ENCODE results near the gene SNX33.
"Not testable (repeated sequence)": the region's sequence is repeated elsewhere in the genome, so short reads cannot be mapped to it uniquely, and the experiment has no call there.

SNX33 gene

DNA sequence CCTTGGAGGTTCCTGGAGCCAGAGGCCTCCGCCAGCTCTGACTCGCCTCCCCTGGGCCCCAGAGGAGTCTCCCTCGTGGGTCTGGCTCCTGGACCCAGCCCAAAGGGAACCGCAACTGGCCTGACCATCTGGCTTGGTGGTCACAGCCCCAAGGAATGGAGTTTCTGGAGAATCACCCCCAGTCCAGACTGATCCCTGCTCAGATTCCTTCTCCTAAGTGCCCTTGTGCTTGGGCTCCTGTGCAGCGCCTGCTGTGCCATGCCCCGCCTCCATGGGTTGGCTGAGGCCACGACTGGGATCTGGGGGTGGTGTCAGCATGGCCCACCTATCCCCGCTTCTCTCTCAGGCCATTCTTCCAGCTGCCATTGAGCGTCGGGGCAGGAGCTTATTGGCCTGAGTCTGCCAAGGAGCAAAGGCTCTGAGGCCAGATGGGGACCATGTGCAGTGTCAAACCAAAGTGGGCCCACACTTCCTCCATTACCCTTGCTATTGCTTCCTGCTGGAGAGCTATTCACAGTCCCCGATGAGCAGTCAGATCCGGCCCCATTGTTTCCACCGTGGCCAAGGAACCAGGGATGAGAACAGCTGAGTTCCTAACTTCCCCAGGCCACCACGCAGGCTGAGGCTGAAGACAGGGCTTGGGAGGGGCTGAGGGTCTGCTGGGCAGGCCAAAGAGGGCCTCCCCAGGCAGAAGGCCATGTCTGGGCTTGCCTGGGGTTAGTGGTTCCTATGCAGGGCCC lies 46.0 kb downstream of the SNX33 start:
- Histone ChIP-seq H3K27me3 (ENCODE audit: control insufficient read depth in 5 of 5, insufficient read depth in 4 of 5, low read length in 5 of 5) (peaks cover 0 to 10% (median 4%) of the 10 kb centered on the region in 5 donors), H3K9me3 (ENCODE audit: control insufficient read depth in 5 of 5, low read length in 5 of 5) (no peaks in the 10 kb centered on the region), H3K27ac (ENCODE audit: low read depth, low read length) (peak overlapping the region; percentile 69), H3K36me3 (ENCODE audit: control insufficient read depth in 5 of 5, insufficient read depth in 5 of 5, low read length in 5 of 5) (peaks cover 0 to 27% (median 18%) of the 10 kb centered on the region in 5 donors), H3K4me1 (ENCODE audit: control insufficient read depth in 5 of 5, insufficient read depth in 5 of 5, low read length in 5 of 5) (peaks cover 8 to 38% (median 31%) of the 10 kb centered on the region in 5 donors), H3K4me3 (ENCODE audit: low read depth in 1 of 5, low read length in 5 of 5) (no peak overlapping the region), H3K9ac (ENCODE audit: low read length in 5 of 5) (no peak overlapping the region)

DNA sequence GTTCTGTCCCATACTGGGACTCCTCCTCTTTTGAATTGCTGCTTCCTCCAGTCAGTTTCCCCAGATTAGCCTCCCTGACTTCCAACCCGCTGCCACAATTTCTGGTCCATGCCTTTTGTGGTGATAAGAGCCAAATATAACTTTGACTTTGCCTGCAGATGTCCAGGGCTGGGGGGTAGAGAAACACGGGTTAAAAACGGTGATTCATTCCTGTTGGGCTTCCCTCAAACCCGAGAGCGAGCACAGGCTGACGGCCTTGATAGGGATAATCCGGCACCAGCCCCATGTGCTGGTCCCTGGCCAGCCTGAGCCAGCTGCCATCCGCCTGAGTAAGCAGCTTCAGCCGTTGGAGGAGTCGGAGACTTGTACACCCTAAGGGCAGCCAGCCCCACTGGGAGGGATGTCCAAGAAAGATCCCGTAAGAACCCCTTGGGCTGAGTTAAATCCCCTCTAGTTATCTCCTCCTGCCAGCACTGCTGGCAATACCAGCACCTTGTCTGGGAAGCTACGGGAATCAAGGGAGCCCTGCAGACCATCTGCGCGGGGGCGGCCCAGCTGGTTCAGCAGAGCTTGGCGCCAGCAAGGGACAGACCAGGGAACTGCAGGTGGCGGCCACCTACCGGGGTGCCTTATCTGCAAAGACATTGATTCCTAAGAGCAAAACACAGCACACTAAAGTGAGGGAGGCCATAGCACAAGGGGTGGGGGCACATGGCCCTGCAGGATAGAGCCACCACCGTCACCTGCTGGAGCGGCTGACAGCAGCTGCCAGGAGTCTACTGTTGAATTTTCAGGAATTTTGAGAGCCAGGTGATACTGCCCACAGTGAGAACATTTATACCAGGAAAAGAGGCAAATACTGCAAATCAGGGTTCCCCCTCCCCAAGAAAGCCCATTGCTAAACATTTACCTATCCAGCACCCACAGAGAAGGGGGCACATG lies 46.8 kb downstream of the SNX33 start:
- H3K9me3 ChIP-seq (ENCODE audit: control insufficient read depth in 5 of 5, low read length in 5 of 5): no peaks in the 10 kb centered on the region
- peak overlapping the region; percentile 69 for H3K27ac ChIP-seq (ENCODE audit: low read depth, low read length)
- H3K4me1 ChIP-seq (ENCODE audit: control insufficient read depth in 5 of 5, insufficient read depth in 5 of 5, low read length in 5 of 5): peaks cover 8 to 43% (median 37%) of the 10 kb centered on the region in 5 donors
- peaks cover 0 to 10% (median 4%) of the 10 kb centered on the region in 5 donors for H3K27me3 ChIP-seq (ENCODE audit: control insufficient read depth in 5 of 5, insufficient read depth in 4 of 5, low read length in 5 of 5)
- H3K9ac ChIP-seq (ENCODE audit: low read length in 5 of 5): no peak overlapping the region
- H3K36me3 ChIP-seq (ENCODE audit: control insufficient read depth in 5 of 5, insufficient read depth in 5 of 5, low read length in 5 of 5): peaks cover 0 to 18% (median 12%) of the 10 kb centered on the region in 5 donors
- no peak overlapping the region for H3K4me3 ChIP-seq (ENCODE audit: low read depth in 1 of 5, low read length in 5 of 5)

DNA sequence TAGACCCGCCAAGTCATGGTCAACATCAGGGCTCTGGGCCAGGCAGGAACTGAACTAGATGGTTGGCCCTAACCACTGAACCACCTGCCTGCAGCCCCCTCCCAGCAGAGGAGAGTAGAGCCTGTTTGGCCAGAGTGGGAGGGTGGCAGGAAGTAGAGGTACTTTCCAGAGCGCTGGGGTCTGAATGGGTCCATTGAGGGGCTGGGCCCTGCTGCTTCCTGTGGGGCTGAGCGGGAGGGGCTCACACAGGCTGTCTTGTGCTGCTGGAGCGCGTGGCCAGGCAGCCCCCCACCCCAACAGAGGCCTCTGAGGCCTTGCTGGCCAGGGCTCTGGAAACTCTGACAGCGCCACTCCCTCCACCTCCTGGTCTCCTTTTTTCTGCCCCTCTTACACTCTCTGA lies 47.5 kb downstream of the SNX33 start:
- H3K9me3 ChIP-seq (ENCODE audit: control insufficient read depth in 5 of 5, low read length in 5 of 5): no peaks in the 10 kb centered on the region
- H3K27me3 ChIP-seq (ENCODE audit: control insufficient read depth in 5 of 5, insufficient read depth in 4 of 5, low read length in 5 of 5): peaks cover 0 to 10% (median 4%) of the 10 kb centered on the region in 5 donors
- no peak overlapping the region for H3K9ac ChIP-seq (ENCODE audit: low read length in 5 of 5)
- H3K27ac ChIP-seq (ENCODE audit: low read depth, low read length): peak overlapping the region; percentile 23
- H3K36me3 ChIP-seq (ENCODE audit: control insufficient read depth in 5 of 5, insufficient read depth in 5 of 5, low read length in 5 of 5): peaks cover 0 to 13% (median 8%) of the 10 kb centered on the region in 5 donors
- no peak overlapping the region for H3K4me3 ChIP-seq (ENCODE audit: low read depth in 1 of 5, low read length in 5 of 5)
- peaks cover 8 to 50% (median 44%) of the 10 kb centered on the region in 5 donors for H3K4me1 ChIP-seq (ENCODE audit: control insufficient read depth in 5 of 5, insufficient read depth in 5 of 5, low read length in 5 of 5)

- Histone ChIP-seq H3K27ac (ENCODE audit: low read depth, low read length) (peak overlapping the region; percentile 23), H3K4me3 (ENCODE audit: low read depth in 1 of 5, low read length in 5 of 5) (no peak overlapping the region), H3K9ac (ENCODE audit: low read length in 5 of 5) (no peak overlapping the region), H3K36me3 (ENCODE audit: control insufficient read depth in 5 of 5, insufficient read depth in 5 of 5, low read length in 5 of 5) (peaks cover 0 to 8% (median 5%) of the 10 kb centered on the region in 5 donors), H3K9me3 (ENCODE audit: control insufficient read depth in 5 of 5, low read length in 5 of 5) (no peaks in the 10 kb centered on the region), H3K4me1 (ENCODE audit: control insufficient read depth in 5 of 5, insufficient read depth in 5 of 5, low read length in 5 of 5) (peaks cover 8 to 55% (median 50%) of the 10 kb centered on the region in 5 donors), H3K27me3 (ENCODE audit: control insufficient read depth in 5 of 5, insufficient read depth in 4 of 5, low read length in 5 of 5) (peaks cover 0 to 10% (median 3%) of the 10 kb centered on the region in 5 donors)
Measured at GRCh38 chr15:75695634-75696310, 48.1 kb downstream of the SNX33 start.

DNA sequence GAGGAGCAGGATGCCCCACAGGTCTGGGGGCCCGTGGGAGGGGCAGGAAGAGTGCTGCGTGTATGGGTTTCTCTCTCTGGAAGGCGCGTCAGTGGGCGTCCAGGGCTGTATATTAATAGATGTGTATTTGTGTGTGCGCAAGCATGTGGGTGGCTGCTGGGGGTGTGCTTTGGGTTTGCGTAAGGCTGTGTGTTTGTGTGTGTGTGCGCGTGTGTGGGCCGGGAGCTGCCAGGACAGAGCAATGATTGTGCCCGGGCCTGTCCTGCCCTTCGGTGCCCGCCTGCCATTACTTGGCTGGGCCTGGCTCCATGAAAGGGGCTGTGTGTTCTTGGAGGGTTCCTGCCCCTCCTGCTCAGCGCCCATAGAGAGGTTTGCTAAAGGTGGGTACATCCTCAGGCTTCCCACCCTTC lies 48.6 kb downstream of the SNX33 start:
- Histone ChIP-seq H3K4me3 (ENCODE audit: low read depth in 1 of 5, low read length in 5 of 5) (no peak overlapping the region), H3K27ac (ENCODE audit: low read depth, low read length) (no peak overlapping the region)

DNA sequence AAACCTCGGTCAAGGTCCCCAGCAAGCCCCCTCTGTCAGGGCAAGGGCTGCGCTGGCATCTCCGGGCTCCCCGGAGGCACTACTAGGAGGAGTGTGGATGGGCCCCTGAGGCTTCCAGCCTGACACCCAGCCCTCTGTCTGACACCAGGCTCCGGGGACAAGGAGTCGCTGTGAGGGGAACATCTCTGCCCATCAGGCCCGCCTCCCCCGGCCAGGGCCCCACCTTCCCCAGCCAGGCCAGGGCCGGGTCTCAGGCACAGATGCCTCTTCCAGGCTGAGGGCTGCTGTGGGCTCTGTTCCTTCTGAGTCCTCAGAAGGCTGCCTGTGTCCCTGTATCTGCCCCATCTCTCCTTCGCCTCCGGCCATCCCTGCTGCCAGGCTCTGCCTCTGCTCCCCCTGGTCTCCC lies 49.1 kb downstream of the SNX33 start:
- peaks cover 0 to 10% (median 3%) of the 10 kb centered on the region in 5 donors for H3K27me3 ChIP-seq (ENCODE audit: control insufficient read depth in 5 of 5, insufficient read depth in 4 of 5, low read length in 5 of 5)
- peaks cover 0 to 5% (median 0%) of the 10 kb centered on the region in 5 donors for H3K36me3 ChIP-seq (ENCODE audit: control insufficient read depth in 5 of 5, insufficient read depth in 5 of 5, low read length in 5 of 5)
- no peak overlapping the region for H3K4me3 ChIP-seq (ENCODE audit: low read depth in 1 of 5, low read length in 5 of 5)
- no peak overlapping the region for H3K27ac ChIP-seq (ENCODE audit: low read depth, low read length)
- H3K4me1 ChIP-seq (ENCODE audit: control insufficient read depth in 5 of 5, insufficient read depth in 5 of 5, low read length in 5 of 5): peaks cover 12 to 65% (median 57%) of the 10 kb centered on the region in 5 donors
- no peak overlapping the region for H3K9ac ChIP-seq (ENCODE audit: low read length in 5 of 5)
- H3K9me3 ChIP-seq (ENCODE audit: control insufficient read depth in 5 of 5, low read length in 5 of 5): no peaks in the 10 kb centered on the region

More for the DNA sequence above, 48.6 kb downstream of the SNX33 start:
- Histone ChIP-seq H3K27me3 (ENCODE audit: control insufficient read depth in 5 of 5, insufficient read depth in 4 of 5, low read length in 5 of 5) (peaks cover 0 to 10% (median 3%) of the 10 kb centered on the region in 5 donors), H3K9ac (ENCODE audit: low read length in 5 of 5) (no peak overlapping the region), H3K9me3 (ENCODE audit: control insufficient read depth in 5 of 5, low read length in 5 of 5) (no peaks in the 10 kb centered on the region), H3K4me1 (ENCODE audit: control insufficient read depth in 5 of 5, insufficient read depth in 5 of 5, low read length in 5 of 5) (peaks cover 12 to 60% (median 55%) of the 10 kb centered on the region in 5 donors), H3K36me3 (ENCODE audit: control insufficient read depth in 5 of 5, insufficient read depth in 5 of 5, low read length in 5 of 5) (peaks cover 0 to 5% (median 4%) of the 10 kb centered on the region in 5 donors)

GRCh38 chr15:75697523-75697922 lies 49.8 kb downstream of the SNX33 start:
- Histone ChIP-seq H3K27ac (ENCODE audit: low read depth, low read length) (no peak overlapping the region), H3K9me3 (ENCODE audit: control insufficient read depth in 5 of 5, low read length in 5 of 5) (no peaks in the 10 kb centered on the region), H3K4me3 (ENCODE audit: low read depth in 1 of 5, low read length in 5 of 5) (no peak overlapping the region), H3K4me1 (ENCODE audit: control insufficient read depth in 5 of 5, insufficient read depth in 5 of 5, low read length in 5 of 5) (peaks cover 12 to 72% (median 57%) of the 10 kb centered on the region in 5 donors), H3K36me3 (ENCODE audit: control insufficient read depth in 5 of 5, insufficient read depth in 5 of 5, low read length in 5 of 5) (peaks cover 0 to 1% (median 0%) of the 10 kb centered on the region in 5 donors), H3K27me3 (ENCODE audit: control insufficient read depth in 5 of 5, insufficient read depth in 4 of 5, low read length in 5 of 5) (peaks cover 0 to 10% (median 3%) of the 10 kb centered on the region in 5 donors), H3K9ac (ENCODE audit: low read length in 5 of 5) (no peak overlapping the region)

DNA sequence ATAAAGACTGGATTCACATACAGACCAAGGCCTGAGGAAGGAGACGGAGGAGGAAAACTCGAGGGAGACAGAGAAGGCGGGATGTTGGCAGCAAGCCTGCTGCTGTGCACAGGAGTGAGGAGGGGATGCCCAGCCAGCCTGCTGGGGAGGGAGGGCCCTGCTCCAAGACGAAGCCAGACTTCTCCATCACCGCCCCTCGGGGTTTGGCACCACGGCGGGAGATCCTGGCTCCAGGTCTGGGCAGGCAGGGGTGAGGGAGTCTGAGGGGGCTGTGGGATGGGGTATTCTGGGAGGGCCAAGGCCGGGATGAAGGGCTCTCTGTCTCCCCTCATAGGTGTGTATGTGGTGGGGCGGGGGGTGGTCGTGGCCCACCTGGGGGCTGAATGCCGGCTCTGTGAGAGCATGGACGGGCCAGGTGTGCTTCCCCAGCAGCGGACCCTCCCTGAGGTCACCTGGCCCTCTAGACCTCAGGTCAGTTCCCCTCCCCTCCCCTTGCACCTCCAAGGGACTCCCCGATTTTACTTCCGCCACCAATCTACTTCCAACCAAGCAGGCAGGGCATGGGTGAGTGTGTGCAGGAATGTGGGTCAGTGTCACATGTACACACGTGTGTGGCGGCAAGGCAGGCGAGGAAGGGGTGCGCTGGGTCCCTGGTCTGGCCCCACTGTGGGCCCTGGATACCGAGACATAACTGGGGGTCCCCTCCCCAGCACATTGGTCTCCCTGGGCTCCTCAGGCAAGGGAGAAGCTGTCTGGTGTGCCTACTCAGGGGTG lies 50.4 kb downstream of the SNX33 start:
- H3K36me3 ChIP-seq (ENCODE audit: control insufficient read depth in 5 of 5, insufficient read depth in 5 of 5, low read length in 5 of 5); H3K4me3 ChIP-seq (ENCODE audit: low read depth in 1 of 5, low read length in 5 of 5); H3K9ac ChIP-seq (ENCODE audit: low read length in 5 of 5); H3K27ac ChIP-seq (ENCODE audit: low read depth, low read length); H3K9me3 ChIP-seq (ENCODE audit: control insufficient read depth in 5 of 5, low read length in 5 of 5): not testable (repeated sequence)
- H3K27me3 ChIP-seq (ENCODE audit: control insufficient read depth in 5 of 5, insufficient read depth in 4 of 5, low read length in 5 of 5): peaks cover 0 to 10% (median 3%) of the 10 kb centered on the region in 5 donors
- peaks cover 12 to 72% (median 56%) of the 10 kb centered on the region in 5 donors for H3K4me1 ChIP-seq (ENCODE audit: control insufficient read depth in 5 of 5, insufficient read depth in 5 of 5, low read length in 5 of 5)

DNA sequence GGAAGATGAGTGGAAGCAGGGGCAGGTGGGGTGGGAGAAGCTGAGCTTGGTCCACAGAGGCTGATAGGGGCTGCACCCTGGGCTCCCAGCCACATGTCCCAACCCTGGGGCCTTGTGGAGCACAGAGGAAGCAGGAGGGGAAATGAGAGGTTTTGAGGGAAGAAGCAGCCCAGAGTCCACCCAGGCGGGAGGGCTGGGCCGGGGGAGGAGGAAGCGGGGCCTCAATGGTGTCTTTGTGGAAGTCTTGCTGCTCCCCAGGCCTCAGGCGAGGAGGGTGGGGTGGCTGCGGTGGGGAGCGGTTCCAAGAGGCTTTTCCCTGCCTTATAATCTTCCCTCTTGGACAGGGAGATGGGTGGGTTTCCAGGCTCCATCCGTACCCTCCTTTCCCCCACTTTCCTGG lies 51.8 kb downstream of the SNX33 start:
- H3K9me3 ChIP-seq (ENCODE audit: control insufficient read depth in 5 of 5, low read length in 5 of 5); H3K4me3 ChIP-seq (ENCODE audit: low read depth in 1 of 5, low read length in 5 of 5); H3K27ac ChIP-seq (ENCODE audit: low read depth, low read length); H3K36me3 ChIP-seq (ENCODE audit: control insufficient read depth in 5 of 5, insufficient read depth in 5 of 5, low read length in 5 of 5): not testable (repeated sequence)
- Histone ChIP-seq H3K4me1 (ENCODE audit: control insufficient read depth in 5 of 5, insufficient read depth in 5 of 5, low read length in 5 of 5) (peaks cover 3 to 68% (median 48%) of the 10 kb centered on the region in 5 donors), H3K9ac (ENCODE audit: low read length in 5 of 5) (peak overlapping the region in 1 of 5 donors; percentile 19), H3K27me3 (ENCODE audit: control insufficient read depth in 5 of 5, insufficient read depth in 4 of 5, low read length in 5 of 5) (peaks cover 0 to 10% (median 3%) of the 10 kb centered on the region in 5 donors)

Data from subcutaneous abdominal adipose tissue (tissue), 5 donors.